Cortex of kidney (tissue), 1 donor: Measurements from ENCODE around the gene TRABD2B.

Experiments
- DNase-seq: peaks from one replicate; lab custom pipeline; 2025; lab: John Stamatoyannopoulos, UW

Gene TRABD2B

GRCh38 chr1:48021792-48022191 lies 24.6 kb upstream of the TRABD2B start:
- DNase-seq = no peak

DNA sequence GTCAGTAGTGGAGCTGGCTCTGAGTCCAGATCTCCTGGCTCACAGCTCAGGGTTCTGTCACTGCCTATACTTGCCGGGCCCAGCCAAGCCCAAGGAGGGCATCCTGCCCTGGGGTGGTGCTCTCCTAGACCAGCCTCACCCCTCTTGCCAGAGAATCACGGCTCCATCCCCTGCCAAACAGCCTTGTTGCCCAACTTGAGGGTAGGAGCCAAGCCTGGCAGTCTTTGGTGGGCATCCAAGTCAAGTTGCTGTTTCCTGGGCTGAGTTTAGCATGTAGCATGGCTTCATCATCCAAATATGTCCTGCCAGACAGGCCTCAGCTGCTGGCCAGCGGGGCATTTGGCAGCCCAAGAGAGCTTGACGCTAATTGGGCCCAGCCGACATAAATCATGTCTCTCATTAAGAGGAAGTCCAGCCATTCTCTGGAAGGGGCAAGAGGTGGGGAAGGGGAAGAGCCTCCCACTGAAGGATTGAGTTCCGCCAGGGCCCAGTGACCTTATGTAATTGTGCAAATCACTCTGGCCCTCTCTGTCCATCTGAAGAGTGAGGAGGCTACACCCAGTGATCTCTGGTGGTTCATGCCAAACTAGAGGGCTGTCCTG lies 22.6 kb upstream of the TRABD2B start:
- DNase-seq = no peak

- no peak for DNase-seq
These were observed 21.6 kb upstream of the TRABD2B start for GRCh38 chr1:48018799-48019198.

GRCh38 chr1:48017716-48018115 lies 20.5 kb upstream of the TRABD2B start:
- no peak for DNase-seq

GRCh38 chr1:48016515-48016914 lies 19.3 kb upstream of the TRABD2B start:
- DNase-seq = no peak

DNA sequence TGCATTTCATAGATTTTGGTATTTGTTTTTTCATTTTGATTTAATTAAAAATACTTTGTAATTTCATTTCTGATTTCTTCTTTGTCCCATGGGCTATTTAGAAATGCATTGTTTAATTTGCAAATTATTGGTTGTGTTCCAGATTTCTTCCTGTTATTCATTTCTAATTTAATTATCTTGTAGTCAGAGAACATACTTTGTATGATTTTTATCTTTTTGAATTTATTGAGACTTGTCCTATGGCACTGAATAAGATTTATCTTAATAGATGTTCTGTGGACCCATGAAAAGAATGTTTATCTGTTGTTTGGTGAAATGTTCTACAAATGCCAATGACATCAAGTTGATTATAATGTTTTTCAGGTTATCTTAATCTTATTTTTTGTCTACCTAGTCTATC lies 16.1 kb upstream of the TRABD2B start:
- no peak for DNase-seq

GRCh38 chr1:48007047-48007446 lies 9.9 kb upstream of the TRABD2B start:
- no peak for DNase-seq

- DNase-seq = no peak
These were observed 9.1 kb upstream of the TRABD2B start for GRCh38 chr1:48006264-48006663.

GRCh38 chr1:48005253-48006117 lies 8.3 kb upstream of the TRABD2B start:
- DNase-seq = no peak

DNA sequence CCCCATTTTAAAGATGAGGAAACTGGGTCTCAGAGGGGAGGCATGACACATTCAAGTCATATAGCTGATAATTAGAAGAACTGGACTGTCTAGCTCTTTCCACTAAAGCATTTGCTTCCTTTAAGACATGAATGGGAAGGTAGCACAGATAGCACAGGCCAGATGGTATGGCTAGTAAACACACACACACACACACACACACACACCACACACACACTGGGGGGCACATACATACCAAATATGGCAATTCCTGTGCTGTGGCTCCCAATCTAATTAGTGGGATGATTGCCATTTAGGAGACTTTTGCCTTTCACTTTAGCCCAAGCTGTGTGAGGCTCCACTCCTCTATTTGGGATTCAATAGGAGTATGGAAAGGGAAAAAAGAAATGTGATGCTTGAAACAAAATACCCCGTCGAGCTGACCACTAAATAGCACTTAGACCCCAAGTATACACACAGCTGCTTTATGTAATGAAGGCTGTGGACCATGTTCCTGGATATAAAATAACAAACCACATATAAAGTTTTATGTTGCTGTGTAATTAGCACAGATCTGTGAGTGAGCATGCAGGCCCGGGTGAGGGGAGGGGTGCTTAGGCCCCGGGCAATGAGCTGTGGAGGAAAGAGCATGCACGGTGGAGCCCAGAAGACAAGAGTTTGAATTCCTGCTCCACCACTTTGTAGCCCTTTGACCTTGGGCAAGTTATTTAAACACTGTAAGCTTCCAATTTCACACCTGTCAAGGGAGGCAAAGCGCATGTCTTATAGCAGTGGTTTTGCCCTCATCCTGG lies 6.8 kb upstream of the TRABD2B start:
- no peak for DNase-seq

DNA sequence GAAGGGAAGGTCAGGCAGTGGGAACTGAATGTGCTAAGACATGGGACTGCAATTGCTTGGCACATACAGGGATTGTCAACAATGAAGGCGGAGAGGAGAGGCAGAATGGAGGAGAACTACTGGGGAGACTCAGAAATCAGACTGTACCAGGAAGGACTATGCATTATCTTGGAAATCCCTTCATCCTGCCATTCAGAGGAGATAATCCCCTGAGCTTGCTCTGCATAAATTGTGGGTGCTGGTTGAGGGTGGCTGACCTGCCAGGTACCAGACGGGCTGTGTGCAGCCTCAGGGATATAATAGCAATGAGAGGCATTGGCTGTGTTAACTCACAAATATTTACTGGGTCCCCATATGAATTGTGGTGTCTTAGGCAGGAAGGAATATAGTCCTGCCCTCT lies 5.0 kb upstream of the TRABD2B start:
- no peak for DNase-seq

GRCh38 chr1:48001696-48002095 lies 4.5 kb upstream of the TRABD2B start:
- DNase-seq = no peak

DNA sequence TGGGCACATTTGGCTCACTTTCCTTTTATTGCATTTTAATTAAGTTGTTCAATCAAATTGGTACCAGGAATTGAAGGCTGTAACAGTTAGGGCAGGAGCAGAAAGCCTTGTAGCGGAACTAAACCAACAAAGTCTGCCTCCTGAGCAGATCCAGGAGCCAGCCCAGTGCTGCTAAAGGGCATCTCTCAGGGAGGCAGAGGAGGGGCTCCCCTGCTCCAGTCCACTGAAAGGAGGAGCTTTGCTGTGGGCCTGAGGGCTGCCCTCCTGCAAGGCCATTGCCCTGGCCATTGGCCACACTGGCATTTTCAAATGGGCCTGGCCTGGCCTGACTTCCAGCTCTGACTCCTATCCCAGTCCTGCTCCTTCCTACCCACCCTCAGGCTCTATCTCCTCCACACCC lies 3.7 kb upstream of the TRABD2B start:
- no peak for DNase-seq

DNA sequence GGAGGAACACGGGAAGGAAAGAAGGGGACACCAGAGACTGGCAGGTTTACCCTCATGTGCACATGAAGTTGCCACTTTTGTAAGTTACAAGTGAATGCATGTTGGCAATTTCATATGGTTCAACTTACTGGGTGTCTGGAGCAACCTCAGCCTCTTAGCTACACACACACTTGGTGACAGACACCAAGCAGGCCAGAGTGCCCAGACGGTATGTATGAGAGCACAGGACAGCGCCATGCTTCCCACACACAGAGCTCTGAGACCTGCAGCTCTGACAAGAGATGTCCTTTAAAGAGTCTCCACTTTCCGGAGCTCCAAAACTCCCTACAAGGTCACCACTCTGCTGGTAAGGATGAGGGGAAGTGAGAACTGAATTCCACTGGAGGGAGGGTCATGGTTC lies 1.9 kb upstream of the TRABD2B start:
- no peak for DNase-seq

DNA sequence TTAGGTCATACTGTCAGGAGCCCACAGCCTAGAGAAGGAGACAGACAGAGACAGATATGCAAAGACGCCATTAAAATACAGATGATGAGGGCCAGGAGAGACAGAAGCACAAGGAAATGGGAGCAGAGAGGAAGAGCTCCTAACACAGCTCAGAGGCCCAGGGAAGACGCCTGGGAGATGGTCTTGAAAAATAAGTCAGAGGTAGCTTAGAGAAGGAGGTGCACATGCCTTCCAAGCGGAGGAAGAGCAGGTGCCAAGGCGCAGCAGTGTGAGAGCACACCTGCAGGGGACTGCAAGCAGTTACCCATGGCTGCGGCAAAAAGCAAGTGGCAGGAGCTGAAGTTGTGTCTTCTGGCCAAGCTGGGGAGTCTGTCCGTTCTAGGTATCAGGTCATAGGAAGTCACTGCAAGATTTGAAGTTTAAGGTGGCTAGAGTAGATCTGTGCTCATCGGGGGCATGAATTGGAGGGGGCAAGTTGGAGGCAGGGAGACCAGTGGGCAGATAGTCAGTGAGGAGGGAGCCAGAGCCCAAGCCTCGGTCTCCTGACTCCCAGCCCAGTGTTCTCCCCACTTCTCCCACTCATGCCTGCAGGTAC lies 1.3 kb upstream of the TRABD2B start:
- no peak for DNase-seq

GRCh38 chr1:47996406-47997226 lies 569 bp downstream of the TRABD2B start:
- DNase-seq = no peak

DNA sequence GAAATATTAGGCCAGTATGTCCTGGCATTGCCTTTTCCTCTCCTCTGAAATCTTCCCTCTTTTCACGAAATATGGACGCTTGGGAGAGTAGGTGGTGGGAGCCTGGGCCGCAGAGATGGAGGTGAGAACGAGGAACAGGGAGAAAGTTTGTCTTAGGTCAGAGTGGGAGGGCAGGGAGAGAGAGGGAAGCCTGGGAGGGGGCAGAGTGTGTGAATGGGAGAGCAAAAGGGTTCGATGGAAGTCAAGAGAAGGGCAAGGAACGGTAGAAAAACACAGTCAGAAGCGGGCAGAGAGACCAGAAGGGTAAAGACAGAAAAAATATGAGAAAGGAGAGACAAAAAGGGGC lies 1.2 kb downstream of the TRABD2B start:
- no peak for DNase-seq

DNA sequence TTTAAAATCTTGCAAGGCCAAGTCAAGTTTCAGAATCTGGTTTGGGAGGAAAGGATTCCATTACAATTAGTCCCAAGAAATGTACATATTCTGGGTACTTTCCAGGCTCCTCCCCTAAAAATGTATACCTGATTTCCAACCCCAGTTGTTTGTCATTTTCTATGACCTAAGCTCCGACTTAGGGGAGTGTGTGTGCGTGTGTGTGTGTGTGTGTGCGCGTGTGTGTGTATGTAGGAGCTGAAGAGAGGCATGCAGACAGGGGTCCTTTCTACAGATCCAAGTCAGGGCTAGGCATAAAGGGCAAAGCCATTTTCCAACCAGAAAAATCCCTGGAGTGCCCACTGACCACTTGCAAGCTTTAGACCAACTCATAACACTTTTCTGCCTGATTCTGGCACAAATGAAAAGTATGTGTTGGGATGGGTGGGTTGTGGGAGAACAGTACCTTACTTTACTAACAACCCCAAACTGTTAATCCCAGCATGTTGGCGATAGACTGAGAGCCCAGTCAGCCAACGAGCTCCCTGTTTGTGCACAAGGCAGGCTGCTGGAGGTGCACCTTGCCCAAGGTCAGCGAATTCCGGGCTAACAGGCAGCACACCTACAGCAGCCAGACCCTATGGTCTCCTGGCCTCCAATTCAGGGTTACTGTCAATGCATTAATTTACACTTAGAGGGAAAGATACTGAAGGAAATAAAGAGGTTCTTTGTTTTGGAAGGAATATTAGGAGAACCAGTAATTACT lies 1.7 kb downstream of the TRABD2B start:
- DNase-seq = no peak

DNA sequence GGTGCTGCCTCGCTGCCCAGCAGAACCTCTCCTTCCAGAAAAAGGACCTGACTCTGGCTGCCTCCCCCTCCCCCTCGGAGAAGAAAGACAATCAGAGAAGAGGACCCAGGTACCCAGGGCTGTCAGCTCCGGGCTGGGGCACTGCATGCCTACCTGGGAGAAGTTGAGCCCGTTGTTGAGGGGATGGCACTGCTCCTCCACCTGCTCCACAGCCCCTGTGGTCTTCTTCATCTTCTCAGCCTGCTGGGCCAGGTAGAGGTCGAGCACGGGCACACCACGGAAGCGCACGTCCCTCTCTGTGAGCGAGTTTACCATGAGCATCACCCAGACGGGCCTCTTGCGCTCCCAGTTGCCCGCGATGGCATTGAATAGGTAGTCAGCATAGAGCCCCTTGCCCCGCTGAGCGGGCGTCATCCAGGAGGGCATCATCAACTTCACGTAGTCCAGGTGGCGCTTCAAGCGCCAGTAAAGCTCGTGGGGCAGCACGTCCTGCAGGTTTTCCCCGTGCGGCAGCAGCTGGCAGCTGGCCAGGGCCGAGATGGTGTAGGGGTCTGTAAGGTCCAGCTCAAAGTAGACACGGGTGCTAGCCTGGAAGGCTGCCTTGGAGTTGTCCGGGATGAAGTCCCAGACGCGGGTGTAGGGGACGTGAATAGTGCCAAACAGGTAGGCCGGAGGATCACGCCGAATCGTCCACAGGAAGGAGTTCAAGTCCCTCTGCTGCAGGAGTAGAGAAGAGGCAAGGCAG lies 3.1 kb downstream of the TRABD2B start:
- no peak for DNase-seq

DNA sequence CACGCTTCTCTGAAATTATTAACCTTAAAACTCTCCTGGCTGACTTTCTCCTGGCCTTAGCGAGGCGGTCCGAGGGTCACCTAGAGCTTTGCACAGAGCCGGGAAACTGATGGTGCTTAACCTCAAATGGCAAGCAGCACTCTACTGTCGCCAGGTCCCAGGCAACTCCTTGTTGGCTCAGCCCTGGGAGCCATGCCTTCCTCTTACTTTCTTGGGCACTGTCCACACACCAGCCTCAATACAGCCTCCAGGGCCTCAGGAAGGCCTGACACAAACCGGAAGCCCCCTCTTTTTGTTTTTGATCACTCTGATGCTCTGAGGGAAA lies 3.8 kb downstream of the TRABD2B start:
- DNase-seq = no peak
